DND-41 (cell line): ENCODE results near the gene ZDHHC7.

Experiments used
- CTCF ChIP-seq: IDR thresholded peaks from 2 replicates; pipeline ENCODE4 v1.5.1; 2012; ENCODE audit warnings: borderline replicate concordance, low read length, moderate library complexity, mild to moderate bottlenecking; ENCODE audit not compliant: poor library complexity, severe bottlenecking; ENCODE audit errors: extremely low read depth
- EZH2 ChIP-seq: IDR thresholded peaks from 3 replicates; pipeline ENCODE4 v1.6.1; 2012; ENCODE audit warnings: borderline replicate concordance, low read depth, mild to moderate bottlenecking, moderate library complexity, low read length, inconsistent platforms; ENCODE audit not compliant: severe bottlenecking

DNA sequence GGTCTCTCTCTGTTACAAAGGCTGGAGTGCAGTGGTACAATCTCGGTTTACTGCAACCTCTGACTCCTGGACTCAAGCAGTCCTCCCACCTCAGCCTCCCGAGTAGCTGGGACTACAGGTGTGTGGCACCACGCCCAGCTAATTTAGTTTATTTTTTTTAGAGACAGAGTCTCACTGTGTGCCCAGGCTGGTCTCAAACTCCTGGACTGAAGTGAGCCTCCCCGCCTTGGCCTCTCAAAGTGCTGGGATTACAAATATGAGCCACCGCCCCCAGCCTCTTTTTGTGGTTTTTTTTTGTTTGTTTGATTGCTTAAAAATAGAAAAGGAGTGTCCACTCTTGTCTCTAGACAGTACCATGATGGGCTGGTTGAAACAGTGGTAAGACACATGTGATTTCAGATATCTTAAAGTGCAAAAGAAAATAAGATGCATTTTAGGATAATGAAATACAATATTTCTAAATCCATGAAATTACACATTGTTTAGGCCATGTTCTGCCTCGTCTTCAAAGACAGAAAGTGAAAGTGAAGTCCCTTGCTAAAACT lies 43.7 kb upstream of the ZDHHC7 start:
- TF ChIP-seq CTCF (no peak), EZH2 (no peak)
